Nephron (organoid): Measurements from ENCODE around the gene SULT4A1.

ENCODE experiments used
- H3K27ac Mint-ChIP-seq, 3 experiments: 2 replicates each; pipeline ENCODE4 v1.8.0; 2020; ENCODE audit warnings: mixed read lengths in 3 of 3, mild to moderate bottlenecking in 2 of 3, moderate library complexity in 1 of 3
- H3K27me3 Mint-ChIP-seq: 2 replicates; pipeline ENCODE4 v1.8.0; 2021; ENCODE audit warnings: low read depth, mild to moderate bottlenecking, moderate library complexity, mixed read lengths
- H3K36me3 Mint-ChIP-seq: 2 replicates; pipeline ENCODE4 v1.8.0; 2020; ENCODE audit warnings: low read depth, mixed read lengths
- H3K4me1 Mint-ChIP-seq: 2 replicates; pipeline ENCODE4 v1.8.0; 2020; ENCODE audit warnings: mixed read lengths
- H3K4me3 Mint-ChIP-seq, 3 experiments: 2 replicates each; pipeline ENCODE4 v1.8.0; 2020; ENCODE audit warnings: mild to moderate bottlenecking in 3 of 3, mixed read lengths in 3 of 3, moderate library complexity in 2 of 3
- H3K9me3 Mint-ChIP-seq: 2 replicates; pipeline ENCODE4 v1.8.0; 2020; ENCODE audit warnings: mixed read lengths
- CTCF ChIP-seq, 3 experiments: fragments of 200-600 bp; sonication (generic); IDR thresholded peaks; one replicate each; pipeline ENCODE4 v1.5.0; 2021; ENCODE audit warnings: antibody characterized with exemption in 3 of 3; ENCODE audit not compliant: unreplicated experiment in 3 of 3

SULT4A1 gene

DNA sequence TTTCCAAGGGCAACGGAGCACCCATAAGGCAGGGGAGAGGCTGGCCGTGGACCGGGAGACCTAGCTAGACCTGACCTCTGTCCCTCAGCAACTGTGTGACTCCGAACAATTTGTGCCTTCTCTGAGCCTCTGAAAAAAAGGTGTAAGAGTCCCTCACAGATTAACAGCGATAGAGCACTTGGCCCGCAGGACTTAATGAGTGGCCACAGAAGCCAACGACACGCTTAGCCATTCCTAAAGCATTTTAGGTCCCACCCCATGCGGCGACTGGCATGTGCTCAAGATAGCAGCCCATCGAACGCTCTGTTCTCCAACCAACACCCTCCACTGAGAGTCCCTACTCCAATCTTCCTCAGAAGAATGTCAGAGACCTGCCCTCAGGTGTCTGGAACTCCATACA is 1.5 kb downstream of the SULT4A1 start:
- peaks cover 5% of the 10 kb centered on the region for H3K36me3 Mint-ChIP-seq
- no peak for TF ChIP-seq CTCF (IDR thresholded peaks at IDR 0.05; ENCODE audit: unreplicated experiment in 3 of 3)
- peak overlapping the region; percentile 77 to 86 (median 84) for H3K4me3 Mint-ChIP-seq
- H3K9me3 Mint-ChIP-seq, result peaks cover 12% of the 10 kb centered on the region
- H3K4me1 Mint-ChIP-seq, result peaks cover 8% of the 10 kb centered on the region
- H3K27ac Mint-ChIP-seq, result no peak overlapping the region
- peaks cover 45% of the 10 kb centered on the region for H3K27me3 Mint-ChIP-seq

DNA sequence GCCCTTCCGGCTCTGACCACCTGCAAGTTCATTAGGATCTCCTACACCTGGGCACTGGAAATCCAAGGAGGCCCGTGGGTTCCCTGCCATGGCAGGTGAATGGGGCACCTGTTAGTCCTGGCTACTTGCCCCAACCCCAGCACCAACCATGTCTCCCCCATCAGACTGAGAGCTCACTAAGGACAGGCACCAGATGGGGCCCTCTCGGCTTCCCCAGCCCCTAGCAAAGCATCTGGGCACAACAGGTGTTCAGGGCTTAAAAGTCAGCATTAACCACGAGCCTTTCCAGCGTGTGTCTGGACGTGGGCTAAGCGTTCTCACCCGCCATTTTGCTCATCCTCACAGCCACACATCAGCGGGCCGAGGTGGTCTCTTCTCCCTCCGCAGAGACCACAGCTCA is 2.2 kb downstream of the SULT4A1 start:
- Mint-ChIP-seq H3K4me1 (peaks cover 8% of the 10 kb centered on the region), H3K9me3 (peaks cover 12% of the 10 kb centered on the region), H3K27me3 (peaks cover 43% of the 10 kb centered on the region), H3K36me3 (peaks cover 5% of the 10 kb centered on the region), H3K4me3 (peak overlapping the region; percentile 77 to 86 (median 84)), H3K27ac (no peak overlapping the region)
- no peak for TF ChIP-seq CTCF (IDR thresholded peaks at IDR 0.05; ENCODE audit: unreplicated experiment in 3 of 3)

- H3K27ac Mint-ChIP-seq, result no peak overlapping the region
- H3K27me3 Mint-ChIP-seq, result peaks cover 38% of the 10 kb centered on the region
- H3K9me3 Mint-ChIP-seq, result peaks cover 12% of the 10 kb centered on the region
- H3K4me3 Mint-ChIP-seq, result peak overlapping the region; percentile 13 to 69 (median 26)
- peaks cover 5% of the 10 kb centered on the region for H3K36me3 Mint-ChIP-seq
- no peak for TF ChIP-seq CTCF (IDR thresholded peaks at IDR 0.05; ENCODE audit: unreplicated experiment in 3 of 3)
- peaks cover 8% of the 10 kb centered on the region for H3K4me1 Mint-ChIP-seq
Observed at GRCh38 chr22:43859621-43860020, 2.7 kb downstream of the SULT4A1 start.

DNA sequence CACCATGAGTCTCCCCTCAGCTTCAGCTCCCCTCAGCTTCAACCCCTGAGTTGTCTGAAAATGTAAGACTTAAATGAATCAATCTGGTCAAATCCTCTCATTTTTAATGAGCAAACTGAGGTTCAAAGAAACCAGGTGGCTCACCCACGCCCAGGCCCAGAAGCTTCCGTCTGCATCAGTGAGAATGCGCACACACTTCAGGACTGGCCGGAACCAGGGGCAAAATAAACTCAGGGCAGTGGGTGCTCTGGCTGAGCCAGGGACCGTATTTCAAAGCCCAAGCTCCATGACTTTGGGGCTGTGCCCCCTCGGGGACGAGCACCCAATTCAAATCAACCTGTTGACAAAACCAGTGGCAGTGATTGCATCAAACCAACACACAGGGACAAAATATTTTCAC is 3.1 kb downstream of the SULT4A1 start:
- H3K9me3 Mint-ChIP-seq, result peaks cover 12% of the 10 kb centered on the region
- peaks cover 8% of the 10 kb centered on the region for H3K4me1 Mint-ChIP-seq
- no peak for TF ChIP-seq CTCF (IDR thresholded peaks at IDR 0.05; ENCODE audit: unreplicated experiment in 3 of 3)
- peaks cover 5% of the 10 kb centered on the region for H3K36me3 Mint-ChIP-seq
- H3K27me3 Mint-ChIP-seq, result peaks cover 34% of the 10 kb centered on the region
- no peak overlapping the region for H3K27ac Mint-ChIP-seq
- peak overlapping the region in 2 of 3 experiments; percentile 26 to 69 for H3K4me3 Mint-ChIP-seq

DNA sequence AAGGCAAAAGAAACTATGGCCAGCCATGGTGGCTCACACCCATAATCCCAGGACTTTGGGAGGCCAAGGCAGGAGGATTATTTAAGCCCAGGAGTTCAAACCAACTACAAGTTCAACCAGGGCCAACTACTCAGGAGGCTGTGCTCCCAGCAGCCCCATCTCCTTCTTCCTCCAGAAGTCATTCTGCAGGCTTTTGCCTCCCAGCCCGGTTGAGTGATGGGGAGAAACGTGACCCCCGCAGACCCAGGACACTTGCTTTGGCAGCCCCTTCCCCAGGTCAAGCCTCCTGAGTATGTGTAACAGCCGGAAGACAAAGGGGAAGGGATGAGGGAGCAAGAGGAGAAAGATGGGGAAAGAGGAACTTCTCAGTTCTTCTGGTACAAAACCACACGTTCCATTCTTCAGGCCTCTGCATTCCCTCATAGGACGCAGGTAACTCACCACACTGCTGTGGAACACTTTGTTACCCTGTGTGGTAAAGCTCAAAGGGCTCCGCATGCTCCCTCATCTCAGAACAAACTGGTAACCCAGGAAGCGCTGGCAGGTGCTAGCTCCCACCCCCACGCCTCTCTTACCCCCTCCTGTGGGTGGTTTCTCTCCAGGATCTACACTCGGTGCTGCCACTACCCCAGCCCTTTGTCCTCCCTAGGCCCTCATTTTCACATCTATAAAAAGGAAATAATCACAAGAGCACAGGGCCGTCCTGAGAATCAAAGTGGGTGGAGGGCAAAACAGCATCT is 4.0 kb downstream of the SULT4A1 start:
- peaks cover 8% of the 10 kb centered on the region for H3K4me1 Mint-ChIP-seq
- H3K27ac Mint-ChIP-seq, result no peak overlapping the region
- H3K4me3 Mint-ChIP-seq, result no peak overlapping the region
- peaks cover 12% of the 10 kb centered on the region for H3K9me3 Mint-ChIP-seq
- peaks cover 5% of the 10 kb centered on the region for H3K36me3 Mint-ChIP-seq
- TF ChIP-seq CTCF (IDR thresholded peaks at IDR 0.05; ENCODE audit: unreplicated experiment in 3 of 3), result no peak
- peaks cover 25% of the 10 kb centered on the region for H3K27me3 Mint-ChIP-seq

GRCh38 chr22:43857367-43857766 is 4.9 kb downstream of the SULT4A1 start:
- peaks cover 5% of the 10 kb centered on the region for H3K36me3 Mint-ChIP-seq

More at GRCh38 chr22:43857367-43857766, 4.9 kb downstream of the SULT4A1 start:
- no peak overlapping the region for H3K27ac Mint-ChIP-seq
- TF ChIP-seq CTCF (IDR thresholded peaks at IDR 0.05; ENCODE audit: unreplicated experiment in 3 of 3), result no peak
- peaks cover 4% of the 10 kb centered on the region for H3K4me1 Mint-ChIP-seq
- H3K4me3 Mint-ChIP-seq, result peak overlapping the region in 1 of 3 experiments; percentile 22
- H3K9me3 Mint-ChIP-seq, result peaks cover 12% of the 10 kb centered on the region
- H3K27me3 Mint-ChIP-seq, result peaks cover 18% of the 10 kb centered on the region
